ENCODE results near the gene SPACDR. TPM values are rescaled to one million over a fixed set of nuclear protein-coding genes. Genes with fewer than 3 reads are reported as not detected.

SPACDR gene
- polyA plus RNA-seq (0.24 to 0.54 TPM (median 0.37 TPM) in 3 replicates), polyA minus RNA-seq (0.53 to 1.7 TPM (median 1.4 TPM) in 3 replicates)
- polyA plus RNA-seq (2011; ENCODE audit: low read depth), result not detected
- 0.61 and 0.64 TPM in 2 replicates for polyA plus RNA-seq (2011; cell fraction: cytosol; rRNA removed)
- polyA plus RNA-seq (2011; cell fraction: nucleus; rRNA removed), result 2.1 TPM in 2 replicates
- polyA plus RNA-seq (2012; ENCODE audit: low replicate concordance), result 0.30 and 1.3 TPM in 2 replicates
- polyA minus RNA-seq (2011; cell fraction: cytosol; rRNA and poly(A)+ RNA removed), result not detected
- not detected in 2 replicates for polyA minus RNA-seq (2011; cell fraction: nucleus; rRNA and poly(A)+ RNA removed)

DNA sequence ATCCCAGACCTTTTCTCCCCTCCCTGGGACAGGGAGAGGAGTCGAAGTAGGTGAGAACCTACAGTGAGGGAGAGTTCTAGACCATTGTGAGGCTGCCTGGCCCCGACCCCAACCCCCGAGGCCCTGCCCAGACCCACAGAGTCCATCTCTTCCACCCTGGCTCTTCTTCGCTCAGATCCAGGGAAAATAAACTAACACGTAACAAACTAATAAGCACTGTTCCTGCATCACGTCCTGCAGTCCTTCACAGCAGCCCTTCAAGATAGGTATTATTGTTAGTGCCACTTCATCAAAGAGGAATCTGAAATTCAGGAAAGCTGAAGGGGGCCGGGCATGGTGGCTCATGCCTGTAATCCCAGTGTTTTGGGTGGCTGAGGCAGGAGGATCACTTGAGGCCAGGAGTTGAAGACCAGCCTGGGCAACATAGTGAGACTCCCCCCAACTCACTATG lies at the start of gene SPACDR:
TSS of gene SPACDR (minus strand) at position 51 of the 451 bp plus-strand sequence. CDS start 235 bp downstream, outside the sequence.
- FAIRE-seq (no peak), DNase-seq (ENCODE audit: low read depth, low spot score) (no peak)
- no peak within 1 kb of the TSS for H2AFZ ChIP-seq (ENCODE audit: control insufficient read depth, low read length)
- H4K20me1 ChIP-seq (ENCODE audit: control insufficient read depth, extremely low read depth, insufficient read depth, low read length), result no peaks in the 10 kb centered on the region
- no peak within 1 kb of the TSS for H3K9ac ChIP-seq (ENCODE audit: control insufficient read depth, extremely low read depth, insufficient read depth, low read length)
- H3K27me3 ChIP-seq (ENCODE audit: control insufficient read depth, extremely low read depth, insufficient read depth, low read length), result no peaks in the 10 kb centered on the region
- H3K79me2 ChIP-seq (ENCODE audit: control insufficient read depth, insufficient read depth, low read length), result no peaks in the 10 kb centered on the region
- no peaks in the 10 kb centered on the region for H3K9me1 ChIP-seq (ENCODE audit: control insufficient read depth, extremely low read depth, insufficient read depth, low read length)
- H3K4me1 ChIP-seq (ENCODE audit: control insufficient read depth, extremely low read depth, insufficient read depth, low read length), result no peaks in the 10 kb centered on the region
- H3K27ac ChIP-seq (ENCODE audit: control insufficient read depth, insufficient read depth, low read length), result no peak within 1 kb of the TSS
- dilution Hi-C loops (cut with MboI; ENCODE audit: extremely low pct_ligation_motif_present, low sequenced_read_pairs), result no loop called here
- TF ChIP-seq EZH2 (IDR thresholded peaks at IDR 0.05; ENCODE audit: low read length) (no peak), CTCF (optimal IDR thresholded peaks at IDR 0.05 in 1 of 3, IDR thresholded peaks at IDR 0.05 in 1 of 3, conservative IDR thresholded peaks at IDR 0.05 in 1 of 3; ENCODE audit: extremely low read depth in 1 of 3, insufficient read depth in 2 of 3, low read length in 3 of 3) (no peak)
- no peaks in the 10 kb centered on the region for H3K9me3 ChIP-seq (ENCODE audit: control insufficient read depth, low read depth, low read length)
- peaks cover 11 to 20% of the 10 kb centered on the region in 2 experiments for H3K36me3 ChIP-seq (ENCODE audit: control insufficient read depth in 2 of 2, extremely low read depth in 1 of 2, insufficient read depth in 2 of 2, low read length in 2 of 2)
- no peak within 1 kb of the TSS for H3K4me3 ChIP-seq (ENCODE audit: control insufficient read depth in 2 of 3, extremely low read depth in 1 of 3, insufficient read depth in 2 of 3, low read depth in 1 of 3, low read length in 3 of 3)
- no peak within 1 kb of the TSS for H3K4me2 ChIP-seq (ENCODE audit: control insufficient read depth, extremely low read depth, insufficient read depth, low read depth, low read length)

GRCh38 chr7:100513212-100513810 lies 49.3 kb upstream of the SPACDR start:
- no peak overlapping the region for H3K4me3 ChIP-seq (ENCODE audit: control insufficient read depth in 2 of 3, extremely low read depth in 1 of 3, insufficient read depth in 2 of 3, low read depth in 1 of 3, low read length in 3 of 3)
- no peaks in the 10 kb centered on the region for H3K9me3 ChIP-seq (ENCODE audit: control insufficient read depth, low read depth, low read length)
- H3K79me2 ChIP-seq (ENCODE audit: control insufficient read depth, insufficient read depth, low read length), result no peaks in the 10 kb centered on the region
- H3K36me3 ChIP-seq (ENCODE audit: control insufficient read depth in 2 of 2, extremely low read depth in 1 of 2, insufficient read depth in 2 of 2, low read length in 2 of 2), result no peaks in the 10 kb centered on the region
- H2AFZ ChIP-seq (ENCODE audit: control insufficient read depth, low read length), result no peak overlapping the region
- H3K4me2 ChIP-seq (ENCODE audit: control insufficient read depth, extremely low read depth, insufficient read depth, low read depth, low read length), result no peak overlapping the region
- dilution Hi-C loops (cut with MboI; ENCODE audit: extremely low pct_ligation_motif_present, low sequenced_read_pairs), result no loop called here
- TF ChIP-seq EZH2 (IDR thresholded peaks at IDR 0.05; ENCODE audit: low read length), result no peak
- H3K9ac ChIP-seq (ENCODE audit: control insufficient read depth, extremely low read depth, insufficient read depth, low read length), result no peak overlapping the region
- H3K27ac ChIP-seq (ENCODE audit: control insufficient read depth, insufficient read depth, low read length), result no peak overlapping the region
- no peaks in the 10 kb centered on the region for H4K20me1 ChIP-seq (ENCODE audit: control insufficient read depth, extremely low read depth, insufficient read depth, low read length)
- no peaks in the 10 kb centered on the region for H3K27me3 ChIP-seq (ENCODE audit: control insufficient read depth, extremely low read depth, insufficient read depth, low read length)
- FAIRE-seq, result no peak
- peaks cover 24% of the 10 kb centered on the region for H3K4me1 ChIP-seq (ENCODE audit: control insufficient read depth, extremely low read depth, insufficient read depth, low read length)
- no peak for DNase-seq (ENCODE audit: low read depth, low spot score)
- peaks cover 2% of the 10 kb centered on the region for H3K9me1 ChIP-seq (ENCODE audit: control insufficient read depth, extremely low read depth, insufficient read depth, low read length)

Measured in keratinocyte (primary cell).